H1 (cell line): ENCODE measurements around the gene ZNF775. TPM values are rescaled to one million over a fixed set of nuclear protein-coding genes. Genes with fewer than 3 reads are reported as not detected.

Source experiments
- RBBP5 ChIP-seq: IDR thresholded peaks from 2 replicates; pipeline ENCODE4 v1.7.1; 2012; ENCODE audit warnings: low read depth, mild to moderate bottlenecking, inconsistent platforms, low read length, moderate library complexity, borderline replicate concordance
- polyA plus RNA-seq, 7 experiments: library from polyadenylated mRNA; depleted of rRNA in 3 of 7; stranded (reverse) in 5 of 7; unstranded in 2 of 7; fragments of >200 nt in 5 of 7; fragments of 200-250 nt in 2 of 7; gene quantifications; 1 replicate in 5 of 7; 2 replicates in 1 of 7; 4 replicates in 1 of 7; pipeline versions ENCODE4 v1.2.1 to v1.2.3, GENCODE V29; 2011 to 2013; ENCODE audit warnings: missing spikeins in 2 of 7, mixed read lengths in 2 of 7
- total RNA-seq: library from RNA; stranded (reverse); fragmentation: NEBNext Ultra II Directional; extraction: Animal tissue kit (Norgen Biotek cat#: 25700); gene quantifications from 2 replicates; pipeline ENCODE4 v1.2.1, GENCODE V29; 2021
- TF ChIP-seq, protein P1 (sequence below): IDR thresholded peaks from 2 replicates; pipeline ENCODE4 v1.6.1; 2012; ENCODE audit warnings: inconsistent platforms

The ZNF775 gene
- total and polyA plus RNA-seq, 2 of the 8 experiments (the other 6 are each of a cell fraction or from before 2014, with no cell fraction given) = 13.6 to 21.5 TPM

DNA sequence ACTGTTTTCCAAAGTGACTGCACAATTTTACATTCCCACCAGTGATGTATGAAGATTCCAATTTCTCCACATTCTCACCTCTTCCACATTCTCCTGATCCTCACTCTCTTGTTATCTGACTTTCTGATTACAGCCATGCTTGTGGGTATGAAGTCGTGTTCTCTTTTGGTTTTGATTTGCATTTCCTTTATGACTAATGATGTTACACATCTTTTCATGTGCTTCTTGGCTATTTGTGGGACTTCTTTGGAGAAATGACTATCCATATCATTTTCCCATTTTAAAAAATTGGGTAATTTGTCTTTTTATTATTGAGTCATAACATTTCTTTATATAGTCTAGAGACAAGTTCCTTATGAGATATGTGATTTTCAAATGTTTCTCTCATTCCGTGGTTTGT, 60.8 kb downstream of the ZNF775 start (continued):
- TF ChIP-seq, protein P1, sequence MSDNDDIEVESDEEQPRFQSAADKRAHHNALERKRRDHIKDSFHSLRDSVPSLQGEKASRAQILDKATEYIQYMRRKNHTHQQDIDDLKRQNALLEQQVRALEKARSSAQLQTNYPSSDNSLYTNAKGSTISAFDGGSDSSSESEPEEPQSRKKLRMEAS = no peak
- no peak for TF ChIP-seq RBBP5
